ENCODE data around the gene LHX6.

LHX6 gene

DNA sequence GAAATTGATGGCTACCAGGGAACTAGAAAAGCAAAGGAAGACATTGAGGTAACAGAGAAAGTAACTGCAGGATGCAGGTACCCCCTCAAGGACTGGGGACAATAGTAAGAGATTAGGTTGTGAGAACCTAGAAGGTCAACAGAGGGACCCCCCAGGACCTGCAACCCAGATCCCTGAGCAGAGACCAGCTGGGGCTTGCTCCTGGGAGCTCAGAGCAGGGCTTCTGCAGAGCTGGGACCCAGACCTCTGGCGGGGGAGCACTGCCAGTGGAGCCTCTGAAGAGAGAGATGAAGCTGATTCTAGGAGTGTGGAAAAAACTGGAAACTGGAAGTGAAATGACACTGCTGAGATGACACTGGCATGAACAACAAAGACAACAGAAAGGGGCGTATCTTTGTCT, 51.8 kb downstream of the LHX6 start:
- Histone ChIP-seq H3K4me3 (ENCODE audit: low read length) (no peak overlapping the region), H3K27me3 (replicated peaks; ENCODE audit: insufficient read depth, low read length) (no peaks in the 10 kb centered on the region), H3K9me3 (replicated peaks; ENCODE audit: insufficient read depth, low read length) (no peaks in the 10 kb centered on the region), H3F3A (ENCODE audit: insufficient read depth, low read length) (no peaks in the 10 kb centered on the region), H3K36me3 (replicated peaks; ENCODE audit: insufficient read depth, low read length) (no peaks in the 10 kb centered on the region), H2AFZ (ENCODE audit: low read length) (no peak overlapping the region), H3K4me2 (ENCODE audit: low read depth, low read length) (no peak overlapping the region), H3K79me2 (ENCODE audit: low read length) (no peaks in the 10 kb centered on the region), H4K20me1 (ENCODE audit: insufficient read depth, low read length) (no peaks in the 10 kb centered on the region), H3K27ac (ENCODE audit: low read length) (no peak overlapping the region), H3K4me1 (ENCODE audit: low read length) (no peaks in the 10 kb centered on the region), H3K9ac (ENCODE audit: low read length) (no peak overlapping the region), H3K9me2 (replicated peaks; ENCODE audit: insufficient read depth, low read length) (no peaks in the 10 kb centered on the region)
- no peak for DNase-seq
- no peak for TF ChIP-seq EZH2 (optimal IDR thresholded peaks at IDR 0.05; ENCODE audit: low read depth, low read length)
- no peak for TF ChIP-seq EZH2phosphoT487 (IDR thresholded peaks at IDR 0.05; ENCODE audit: low read length)
- TF ChIP-seq, protein P1, sequence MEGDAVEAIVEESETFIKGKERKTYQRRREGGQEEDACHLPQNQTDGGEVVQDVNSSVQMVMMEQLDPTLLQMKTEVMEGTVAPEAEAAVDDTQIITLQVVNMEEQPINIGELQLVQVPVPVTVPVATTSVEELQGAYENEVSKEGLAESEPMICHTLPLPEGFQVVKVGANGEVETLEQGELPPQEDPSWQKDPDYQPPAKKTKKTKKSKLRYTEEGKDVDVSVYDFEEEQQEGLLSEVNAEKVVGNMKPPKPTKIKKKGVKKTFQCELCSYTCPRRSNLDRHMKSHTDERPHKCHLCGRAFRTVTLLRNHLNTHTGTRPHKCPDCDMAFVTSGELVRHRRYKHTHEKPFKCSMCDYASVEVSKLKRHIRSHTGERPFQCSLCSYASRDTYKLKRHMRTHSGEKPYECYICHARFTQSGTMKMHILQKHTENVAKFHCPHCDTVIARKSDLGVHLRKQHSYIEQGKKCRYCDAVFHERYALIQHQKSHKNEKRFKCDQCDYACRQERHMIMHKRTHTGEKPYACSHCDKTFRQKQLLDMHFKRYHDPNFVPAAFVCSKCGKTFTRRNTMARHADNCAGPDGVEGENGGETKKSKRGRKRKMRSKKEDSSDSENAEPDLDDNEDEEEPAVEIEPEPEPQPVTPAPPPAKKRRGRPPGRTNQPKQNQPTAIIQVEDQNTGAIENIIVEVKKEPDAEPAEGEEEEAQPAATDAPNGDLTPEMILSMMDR (IDR thresholded peaks at IDR 0.05; ENCODE audit: low read length), result no peak

DNA sequence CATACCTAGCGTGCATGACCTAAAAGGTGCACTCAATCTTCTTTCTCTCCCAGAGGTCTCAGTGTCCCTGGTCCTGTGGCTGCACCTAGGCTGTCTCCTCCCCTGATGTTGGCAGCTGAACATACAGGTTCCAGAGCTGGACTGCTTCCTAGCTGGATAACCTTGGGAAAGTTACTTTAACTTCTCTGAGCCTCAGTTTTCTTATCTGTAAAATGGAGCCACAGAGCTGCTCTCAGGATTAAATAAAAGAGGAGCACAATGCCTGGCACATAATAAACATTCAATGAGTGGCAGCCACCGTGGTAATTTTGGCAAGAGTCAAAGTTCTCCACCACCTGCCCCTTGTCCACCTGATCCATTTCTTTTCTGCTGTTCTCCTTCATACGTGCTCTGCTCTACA, 55.1 kb downstream of the LHX6 start:
- DNase-seq, result no peak
- Histone ChIP-seq H3K4me1 (ENCODE audit: low read length) (no peaks in the 10 kb centered on the region), H3K36me3 (replicated peaks; ENCODE audit: insufficient read depth, low read length) (no peaks in the 10 kb centered on the region), H3K4me2 (ENCODE audit: low read depth, low read length) (no peak overlapping the region), H4K20me1 (ENCODE audit: insufficient read depth, low read length) (no peaks in the 10 kb centered on the region), H3K9ac (ENCODE audit: low read length) (no peak overlapping the region), H3F3A (ENCODE audit: insufficient read depth, low read length) (no peaks in the 10 kb centered on the region), H3K9me2 (replicated peaks; ENCODE audit: insufficient read depth, low read length) (no peaks in the 10 kb centered on the region), H3K79me2 (ENCODE audit: low read length) (no peaks in the 10 kb centered on the region), H2AFZ (ENCODE audit: low read length) (no peak overlapping the region), H3K4me3 (ENCODE audit: low read length) (no peak overlapping the region), H3K9me3 (replicated peaks; ENCODE audit: insufficient read depth, low read length) (no peaks in the 10 kb centered on the region), H3K27ac (ENCODE audit: low read length) (no peak overlapping the region), H3K27me3 (replicated peaks; ENCODE audit: insufficient read depth, low read length) (no peaks in the 10 kb centered on the region)
- no peak for TF ChIP-seq EZH2phosphoT487 (IDR thresholded peaks at IDR 0.05; ENCODE audit: low read length)

DNA sequence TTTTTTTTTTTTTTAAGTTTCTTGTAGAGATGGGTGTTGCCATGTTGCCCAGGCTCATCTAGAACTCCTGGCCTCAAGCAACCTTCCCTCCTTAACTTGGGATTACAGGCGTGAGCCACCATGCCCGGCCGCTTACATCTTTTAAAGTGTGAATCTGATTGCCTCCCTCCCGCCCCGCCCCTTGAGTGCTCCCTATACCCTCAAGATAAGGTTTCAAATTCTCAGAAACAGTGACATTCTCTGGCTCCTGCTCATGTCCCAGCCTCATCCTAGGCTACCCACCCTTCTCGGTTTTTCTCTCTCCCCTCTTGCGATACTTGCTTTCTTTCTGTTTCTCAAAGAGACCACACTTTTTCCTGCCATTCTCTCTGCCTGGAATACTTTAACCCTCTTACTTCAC, 56.6 kb downstream of the LHX6 start:
- TF ChIP-seq, protein P1 (IDR thresholded peaks at IDR 0.05; ENCODE audit: low read length), result no peak
- TF ChIP-seq EZH2 (optimal IDR thresholded peaks at IDR 0.05; ENCODE audit: low read depth, low read length) (no peak), EZH2phosphoT487 (IDR thresholded peaks at IDR 0.05; ENCODE audit: low read length) (no peak)
- DNase-seq, result no peak
- Histone ChIP-seq H3K9me2 (replicated peaks; ENCODE audit: insufficient read depth, low read length) (no peaks in the 10 kb centered on the region), H3K4me2 (ENCODE audit: low read depth, low read length) (no peak overlapping the region), H3K79me2 (ENCODE audit: low read length) (no peaks in the 10 kb centered on the region), H3K9me3 (replicated peaks; ENCODE audit: insufficient read depth, low read length) (no peaks in the 10 kb centered on the region), H3K9ac (ENCODE audit: low read length) (no peak overlapping the region), H3K4me1 (ENCODE audit: low read length) (no peaks in the 10 kb centered on the region), H3K27ac (ENCODE audit: low read length) (no peak overlapping the region), H4K20me1 (ENCODE audit: insufficient read depth, low read length) (no peaks in the 10 kb centered on the region), H2AFZ (ENCODE audit: low read length) (no peak overlapping the region), H3F3A (ENCODE audit: insufficient read depth, low read length) (no peaks in the 10 kb centered on the region), H3K27me3 (replicated peaks; ENCODE audit: insufficient read depth, low read length) (no peaks in the 10 kb centered on the region), H3K36me3 (replicated peaks; ENCODE audit: insufficient read depth, low read length) (no peaks in the 10 kb centered on the region), H3K4me3 (ENCODE audit: low read length) (no peak overlapping the region)

DNA sequence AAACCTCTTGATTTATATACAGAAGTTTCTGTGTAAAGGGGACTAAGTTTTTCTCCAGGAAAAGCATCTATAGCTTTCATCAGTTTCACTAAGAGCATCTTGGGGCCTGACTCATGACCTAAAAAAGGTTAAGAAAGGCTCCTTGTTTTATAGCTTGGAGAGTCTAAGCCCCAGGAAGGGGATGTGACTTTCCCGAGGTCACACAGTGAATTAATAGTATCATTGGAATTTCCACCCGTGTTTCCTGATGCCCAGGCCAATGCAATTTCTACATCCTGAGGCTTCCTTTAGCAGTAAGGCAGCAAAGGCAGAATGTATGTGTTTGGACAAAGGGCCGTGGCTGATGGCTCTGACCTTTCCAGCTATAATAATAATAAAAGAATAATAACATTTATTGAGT, 60.4 kb downstream of the LHX6 start:
- H3K79me2 ChIP-seq (ENCODE audit: low read length), result no peaks in the 10 kb centered on the region
- no peaks in the 10 kb centered on the region for H3K36me3 ChIP-seq (replicated peaks; ENCODE audit: insufficient read depth, low read length)
- no peak overlapping the region for H3K4me2 ChIP-seq (ENCODE audit: low read depth, low read length)
- no peak overlapping the region for H2AFZ ChIP-seq (ENCODE audit: low read length)
- H3K4me1 ChIP-seq (ENCODE audit: low read length), result no peaks in the 10 kb centered on the region
- H4K20me1 ChIP-seq (ENCODE audit: insufficient read depth, low read length), result no peaks in the 10 kb centered on the region
- H3K9me3 ChIP-seq (replicated peaks; ENCODE audit: insufficient read depth, low read length), result no peaks in the 10 kb centered on the region
- TF ChIP-seq, protein P1 (IDR thresholded peaks at IDR 0.05; ENCODE audit: low read length), result no peak
- TF ChIP-seq EZH2phosphoT487 (IDR thresholded peaks at IDR 0.05; ENCODE audit: low read length), result no peak
- TF ChIP-seq EZH2 (optimal IDR thresholded peaks at IDR 0.05; ENCODE audit: low read depth, low read length), result no peak
- no peak overlapping the region for H3K9ac ChIP-seq (ENCODE audit: low read length)
- DNase-seq, result no peak
- H3K4me3 ChIP-seq (ENCODE audit: low read length), result no peak overlapping the region
- H3K27ac ChIP-seq (ENCODE audit: low read length), result no peak overlapping the region
- no peaks in the 10 kb centered on the region for H3F3A ChIP-seq (ENCODE audit: insufficient read depth, low read length)
- H3K27me3 ChIP-seq (replicated peaks; ENCODE audit: insufficient read depth, low read length), result 0 out of 2 replicates have a peak, but pooled peaks cover 6% of the 10 kb centered on the region
- H3K9me2 ChIP-seq (replicated peaks; ENCODE audit: insufficient read depth, low read length), result no peaks in the 10 kb centered on the region

Data from MM.1S (cell line).